Bronchial epithelial cell (primary cell): ENCODE measurements around the gene C1QTNF6. TPM values are rescaled to one million over a fixed set of nuclear protein-coding genes. Genes with fewer than 3 reads are reported as not detected.
"Not testable (repeated sequence)": the region's sequence is repeated elsewhere in the genome, so short reads cannot be mapped to it uniquely, and the experiment has no call there.

Experiments used
- DNase-seq: peaks from one replicate; pipeline ENCODE4 v3.0.0-alpha.2; 2010; ENCODE audit warnings: low read depth
- FAIRE-seq: peaks from 2 replicates; lab custom pipeline; 2011; peaks lifted over from hg19 to GRCh38; lab: Jason Lieb, UNC
- H3K27me3 ChIP-seq: 2 replicates; pipeline ENCODE4 v1.5.1; 2011; ENCODE audit warnings: low read length; ENCODE audit not compliant: control insufficient read depth, insufficient read depth
- H3K36me3 ChIP-seq: 2 replicates; pipeline ENCODE4 v1.5.1; 2011; ENCODE audit warnings: low read length; ENCODE audit not compliant: control insufficient read depth, insufficient read depth
- H3K4me3 ChIP-seq: 2 replicates; pipeline ENCODE4 v1.5.1; 2011; ENCODE audit warnings: mild to moderate bottlenecking, low read depth, low read length, control low read depth
- total RNA-seq: library from RNA; depleted of rRNA; stranded (reverse); fragments of >200 nt; gene quantifications from 2 replicates; pipeline ENCODE4 v1.2.1, GENCODE V29; 2014
- TF ChIP-seq, protein P1 (sequence below): IDR thresholded peaks from 2 replicates; pipeline ENCODE4 v1.5.1; 2011; ENCODE audit warnings: mild to moderate bottlenecking, moderate library complexity, low read length, control low read depth, inconsistent platforms; ENCODE audit not compliant: insufficient read depth, severe bottlenecking

The C1QTNF6 gene
- total RNA-seq, 1 donor from 2014 or later: 2.9 TPM

DNA sequence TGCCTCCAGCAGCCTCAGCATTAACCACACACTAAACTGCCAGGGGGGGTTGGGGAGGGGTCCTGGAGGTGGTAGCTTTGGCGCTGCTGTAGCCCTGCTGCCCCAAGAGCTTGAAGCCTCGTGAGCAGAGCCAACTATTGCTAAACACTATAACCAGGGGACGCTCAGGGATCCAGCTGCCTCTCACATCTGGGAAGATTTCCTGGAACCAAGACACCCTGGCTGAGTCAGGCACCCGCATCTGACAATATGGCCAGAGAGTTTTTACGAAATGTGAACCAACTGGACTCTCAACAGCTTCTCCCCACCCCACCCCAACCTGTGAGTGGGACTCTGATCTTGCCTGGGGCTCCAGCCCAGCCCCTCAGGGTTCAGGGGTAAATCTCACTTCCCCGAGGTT is 14.3 kb downstream of the C1QTNF6 start:
- TF ChIP-seq, protein P1, sequence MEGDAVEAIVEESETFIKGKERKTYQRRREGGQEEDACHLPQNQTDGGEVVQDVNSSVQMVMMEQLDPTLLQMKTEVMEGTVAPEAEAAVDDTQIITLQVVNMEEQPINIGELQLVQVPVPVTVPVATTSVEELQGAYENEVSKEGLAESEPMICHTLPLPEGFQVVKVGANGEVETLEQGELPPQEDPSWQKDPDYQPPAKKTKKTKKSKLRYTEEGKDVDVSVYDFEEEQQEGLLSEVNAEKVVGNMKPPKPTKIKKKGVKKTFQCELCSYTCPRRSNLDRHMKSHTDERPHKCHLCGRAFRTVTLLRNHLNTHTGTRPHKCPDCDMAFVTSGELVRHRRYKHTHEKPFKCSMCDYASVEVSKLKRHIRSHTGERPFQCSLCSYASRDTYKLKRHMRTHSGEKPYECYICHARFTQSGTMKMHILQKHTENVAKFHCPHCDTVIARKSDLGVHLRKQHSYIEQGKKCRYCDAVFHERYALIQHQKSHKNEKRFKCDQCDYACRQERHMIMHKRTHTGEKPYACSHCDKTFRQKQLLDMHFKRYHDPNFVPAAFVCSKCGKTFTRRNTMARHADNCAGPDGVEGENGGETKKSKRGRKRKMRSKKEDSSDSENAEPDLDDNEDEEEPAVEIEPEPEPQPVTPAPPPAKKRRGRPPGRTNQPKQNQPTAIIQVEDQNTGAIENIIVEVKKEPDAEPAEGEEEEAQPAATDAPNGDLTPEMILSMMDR: no peak
- no peak overlapping the region for H3K4me3 ChIP-seq
- H3K27me3 ChIP-seq: peaks cover 2% of the 10 kb centered on the region
- DNase-seq: no peak
- no peaks in the 10 kb centered on the region for H3K36me3 ChIP-seq
- no peak for FAIRE-seq

DNA sequence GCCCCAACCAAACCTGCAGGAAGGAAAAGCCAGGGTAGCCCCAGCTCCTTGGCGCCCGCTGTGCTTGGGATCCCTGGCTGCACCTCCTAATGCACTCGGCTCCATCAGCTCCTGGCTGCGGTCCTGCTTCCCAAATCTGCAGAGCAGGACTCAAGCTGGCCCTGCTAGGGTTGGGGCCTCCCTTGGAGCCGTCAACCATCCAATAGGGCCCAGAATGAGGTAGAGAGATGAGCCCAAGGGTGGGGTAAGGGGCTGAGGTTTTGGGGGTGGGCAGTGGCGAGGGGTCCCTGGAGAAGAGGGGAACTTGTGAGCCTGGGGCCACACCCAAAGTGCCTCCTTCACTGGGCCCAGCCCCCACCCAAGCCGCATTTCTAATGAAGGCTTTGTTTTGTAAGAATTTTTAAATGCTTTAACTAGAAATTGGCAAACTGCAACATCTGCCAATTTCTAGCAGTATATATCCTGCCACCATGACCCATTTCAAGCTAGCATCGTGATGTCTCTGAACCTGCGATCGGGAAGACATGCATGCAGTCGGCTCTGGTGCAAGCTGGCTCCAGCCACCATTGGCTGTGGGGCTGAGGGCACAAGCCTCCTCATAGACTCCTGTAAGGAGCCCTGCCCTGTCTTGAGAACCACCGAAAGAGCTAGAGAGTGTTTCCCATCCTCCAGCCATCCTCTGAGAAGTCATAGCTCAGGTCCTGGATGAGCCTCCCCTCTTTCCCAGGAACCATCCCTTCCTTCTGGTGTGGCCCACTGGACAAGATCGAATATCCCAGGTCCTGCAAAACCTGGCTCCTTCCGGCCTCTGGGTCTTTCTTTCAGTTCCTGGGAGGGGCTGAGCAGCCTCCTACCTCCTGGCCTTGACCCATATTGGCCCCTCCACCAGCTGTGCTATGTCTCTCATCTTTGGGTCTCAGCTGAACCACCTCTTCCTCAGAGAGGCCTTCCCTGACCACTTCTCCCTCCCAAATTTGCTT is 15.5 kb downstream of the C1QTNF6 start:
- Histone ChIP-seq H3K36me3 (no peaks in the 10 kb centered on the region), H3K4me3 (no peak overlapping the region), H3K27me3 (peaks cover 4% of the 10 kb centered on the region)
- FAIRE-seq (no peak), DNase-seq (no peak)
- TF ChIP-seq, protein P1: no peak

DNA sequence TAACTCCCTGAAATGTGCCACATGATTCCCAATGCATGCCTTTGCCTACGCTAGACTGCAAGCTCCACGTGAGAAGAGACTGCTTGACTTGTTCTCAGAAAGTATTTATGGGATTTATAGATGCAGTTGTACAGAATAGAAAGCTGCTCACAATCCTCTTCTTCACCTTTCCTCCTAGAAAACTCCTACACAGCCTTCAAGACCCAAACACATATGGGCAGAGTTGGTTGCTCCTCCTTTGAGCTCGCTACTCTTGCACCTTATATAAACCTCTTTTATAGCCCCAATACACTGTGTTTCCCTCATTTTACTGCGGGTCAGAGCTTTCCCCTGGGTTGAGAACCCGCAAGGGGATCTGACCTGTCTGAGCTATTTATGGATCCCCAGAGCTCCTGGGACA is 16.4 kb downstream of the C1QTNF6 start:
- H3K4me3 ChIP-seq: no peak overlapping the region
- H3K36me3 ChIP-seq: no peaks in the 10 kb centered on the region
- no peak for DNase-seq
- H3K27me3 ChIP-seq: peaks cover 4% of the 10 kb centered on the region
- TF ChIP-seq, protein P1: no peak
- FAIRE-seq: no peak

DNA sequence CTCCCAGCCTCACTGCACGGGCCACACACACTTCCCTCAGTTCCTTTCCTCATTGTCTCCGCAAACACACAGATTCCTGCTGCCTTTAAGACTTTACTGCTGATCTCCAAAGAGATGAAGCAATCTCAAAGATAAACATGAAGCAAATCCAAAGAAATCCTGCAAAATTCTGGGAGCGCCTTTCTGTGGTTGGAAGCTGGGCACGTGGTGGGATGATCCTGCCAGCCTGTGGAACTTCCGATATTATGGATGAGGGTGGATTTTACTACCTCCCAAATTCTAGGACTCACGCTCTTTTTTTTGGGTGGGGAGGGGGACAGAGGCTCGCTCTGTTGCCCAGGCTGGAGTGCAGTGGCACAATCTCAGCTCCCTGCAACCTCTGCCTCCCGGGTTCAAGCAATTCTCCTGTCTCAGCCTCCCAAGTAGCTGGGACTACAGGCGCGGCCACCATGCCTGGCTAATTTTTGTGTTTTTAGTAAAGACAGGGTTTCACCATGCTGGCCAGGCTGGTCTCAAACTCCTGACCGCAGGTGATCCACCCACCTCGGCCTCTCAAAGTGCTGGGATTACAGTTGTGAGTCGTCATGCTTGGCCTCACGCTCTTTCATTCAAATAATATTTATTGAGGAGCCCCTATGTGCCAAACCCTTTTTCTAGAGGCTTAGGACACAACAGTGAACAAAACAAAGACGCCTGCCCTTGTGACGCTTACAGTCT is 17.2 kb downstream of the C1QTNF6 start:
- FAIRE-seq, DNase-seq, H3K27me3 ChIP-seq, H3K36me3 ChIP-seq, H3K4me3 ChIP-seq: not testable (repeated sequence)

DNA sequence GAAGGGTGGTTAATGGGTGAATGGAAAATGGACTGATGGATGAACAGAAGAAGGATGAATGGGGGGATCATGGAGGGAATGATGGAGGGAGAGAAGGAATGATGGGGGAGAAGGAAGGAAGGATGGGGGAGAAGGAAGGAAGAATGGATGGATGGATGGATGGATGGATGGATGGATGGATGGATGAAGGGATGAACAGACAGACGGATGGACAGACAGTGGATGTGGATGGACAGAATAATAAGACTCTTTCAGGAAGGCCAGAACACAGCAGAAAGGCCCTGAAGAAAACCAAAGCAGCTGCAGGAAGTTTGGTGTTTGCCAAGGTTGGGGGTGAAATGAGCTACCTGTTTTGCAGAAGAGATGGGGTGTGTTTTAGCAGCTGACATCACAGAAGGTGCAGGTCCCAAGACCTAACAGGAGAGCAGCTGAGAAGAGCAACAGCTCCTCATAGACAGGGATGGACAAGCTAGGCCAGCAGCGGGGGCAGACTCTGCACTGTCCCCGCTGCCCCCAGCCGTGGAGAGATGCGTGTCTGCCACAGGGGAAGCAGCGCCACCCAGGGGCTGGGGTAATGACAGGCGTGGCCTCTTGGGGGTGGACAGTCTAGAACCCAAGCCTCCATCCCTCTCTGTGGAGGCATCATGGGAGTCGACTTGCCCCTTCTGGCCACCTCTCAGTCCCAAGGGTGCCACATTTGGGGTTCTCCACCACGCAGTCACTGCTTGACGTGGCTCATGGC is 17.9 kb downstream of the C1QTNF6 start:
- FAIRE-seq: no peak
- Histone ChIP-seq H3K4me3 (no peak overlapping the region), H3K27me3 (peaks cover 4% of the 10 kb centered on the region), H3K36me3 (no peaks in the 10 kb centered on the region)
- DNase-seq: no peak
- TF ChIP-seq, protein P1: no peak

DNA sequence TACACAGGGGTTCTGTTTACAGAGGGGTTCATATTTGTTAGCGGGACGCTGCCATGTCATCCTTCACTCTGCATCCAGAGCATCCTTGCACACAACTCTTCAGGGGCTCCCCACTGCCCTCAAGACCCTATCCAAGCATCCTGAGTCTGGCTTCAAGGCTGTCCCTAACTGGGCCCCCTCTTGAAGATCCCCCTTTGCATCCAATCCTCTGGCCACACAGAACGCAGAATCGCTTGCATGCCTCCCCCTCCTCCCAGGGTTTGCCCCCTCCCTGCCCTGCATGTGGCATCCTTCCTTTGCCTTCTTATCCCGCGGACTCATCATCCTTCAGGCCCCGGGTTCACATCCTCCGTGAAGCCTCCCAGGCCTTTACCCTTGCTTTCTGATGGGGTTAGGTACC is 18.6 kb downstream of the C1QTNF6 start:
- peaks cover 4% of the 10 kb centered on the region for H3K27me3 ChIP-seq
- no peak overlapping the region for H3K4me3 ChIP-seq
- TF ChIP-seq, protein P1: no peak
- FAIRE-seq (no peak), DNase-seq (no peak)
- no peaks in the 10 kb centered on the region for H3K36me3 ChIP-seq
